Measurements from ENCODE around the gene OMP.
A peak's percentile ranks its signal among the peaks of the same experiment; 100 is the strongest.
"Not testable (repeated sequence)": the region's sequence is repeated elsewhere in the genome, so short reads cannot be mapped to it uniquely, and the experiment has no call there.

The OMP gene

DNA sequence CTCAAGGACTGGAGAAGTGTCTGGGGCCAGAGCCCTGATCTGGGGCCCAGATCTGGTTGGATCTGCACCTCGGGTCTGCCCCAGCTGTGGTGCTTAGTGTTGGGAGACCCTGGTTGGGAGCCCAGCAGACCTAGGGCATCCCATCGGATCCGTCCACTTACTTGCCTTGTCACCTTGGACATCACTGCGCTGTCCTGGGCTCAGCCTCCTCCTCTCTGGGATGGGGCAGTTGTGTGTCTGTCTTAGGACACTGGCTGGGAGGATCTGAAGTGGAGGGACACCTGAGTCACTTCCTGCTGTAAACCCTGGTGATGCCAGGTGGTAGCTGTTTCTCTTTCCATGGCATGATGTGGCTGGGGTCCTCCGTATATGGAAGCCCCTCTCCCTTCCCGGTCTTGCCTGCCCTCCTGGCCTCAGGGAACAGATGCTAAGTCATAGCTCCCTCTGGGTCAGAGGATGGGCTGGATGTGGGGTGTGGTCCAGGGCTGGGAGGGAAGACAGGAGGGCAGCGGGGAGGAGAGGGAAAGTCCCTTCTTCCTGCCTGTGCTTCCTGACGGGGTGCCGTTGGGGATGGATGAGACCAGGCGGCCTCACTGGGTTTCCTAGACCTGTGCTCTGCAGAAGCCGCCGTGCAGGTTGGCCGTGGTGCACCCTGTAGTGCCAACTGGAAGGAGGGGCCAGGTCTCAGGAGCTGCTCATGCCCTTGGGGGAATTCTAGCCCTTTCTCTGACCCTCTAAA lies 12.1 kb upstream of the OMP start:
- DNase-seq (ENCODE audit: low spot score in 2 of 2) (no peak), ATAC-seq (no peak)
- Mint-ChIP-seq H3K9me3 (no peaks in the 10 kb centered on the region), H3K27ac (no peak overlapping the region), H3K4me3 (no peak overlapping the region), H3K36me3 (no peaks in the 10 kb centered on the region), H3K4me1 (peaks cover 5% of the 10 kb centered on the region)

DNA sequence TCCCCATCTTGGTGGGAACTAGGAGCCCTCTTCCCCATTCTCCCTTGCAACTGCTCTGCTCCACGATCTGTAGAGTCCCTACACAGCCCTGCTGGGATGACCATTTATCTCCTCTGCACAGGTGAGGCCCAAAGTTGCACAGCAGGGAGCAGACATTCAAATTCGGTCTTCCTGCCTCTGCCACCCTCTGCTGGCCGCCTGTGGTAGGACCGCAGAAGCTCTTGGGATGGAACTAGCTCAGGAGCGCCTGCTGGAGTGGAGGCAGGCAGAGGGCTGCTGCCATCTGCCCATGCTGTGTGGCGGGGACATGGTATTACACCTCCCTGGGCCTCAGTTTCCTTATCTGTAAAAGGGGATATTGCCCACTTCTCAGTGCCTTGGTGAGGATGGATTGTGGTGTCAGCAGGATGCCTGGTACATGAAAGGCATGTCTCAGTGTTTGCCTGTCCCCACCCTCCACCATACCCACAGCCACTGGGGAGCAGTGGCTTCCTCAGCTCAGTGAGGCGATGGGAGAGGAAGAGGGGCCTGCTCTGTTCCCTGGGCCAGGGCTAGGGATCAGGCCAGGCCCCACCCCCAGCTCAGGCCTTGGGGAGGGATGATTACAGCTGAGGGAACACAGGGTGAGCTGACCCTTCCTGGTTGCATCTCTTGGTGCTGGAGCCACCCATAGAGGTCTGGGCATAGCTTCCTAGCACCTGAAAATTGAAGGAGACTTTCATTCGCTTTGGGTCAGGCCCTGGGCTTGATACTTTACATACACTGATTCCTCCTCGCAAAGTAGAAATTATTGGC lies 11.3 kb upstream of the OMP start:
- peak; percentile 73 to 87 for DNase-seq (ENCODE audit: low spot score in 2 of 2)
- peaks cover 5% of the 10 kb centered on the region for H3K4me1 Mint-ChIP-seq
- no peak overlapping the region for H3K27ac Mint-ChIP-seq
- no peaks in the 10 kb centered on the region for H3K36me3 Mint-ChIP-seq
- no peaks in the 10 kb centered on the region for H3K9me3 Mint-ChIP-seq
- no peak overlapping the region for H3K4me3 Mint-ChIP-seq
- peak; percentile 83 for ATAC-seq

DNA sequence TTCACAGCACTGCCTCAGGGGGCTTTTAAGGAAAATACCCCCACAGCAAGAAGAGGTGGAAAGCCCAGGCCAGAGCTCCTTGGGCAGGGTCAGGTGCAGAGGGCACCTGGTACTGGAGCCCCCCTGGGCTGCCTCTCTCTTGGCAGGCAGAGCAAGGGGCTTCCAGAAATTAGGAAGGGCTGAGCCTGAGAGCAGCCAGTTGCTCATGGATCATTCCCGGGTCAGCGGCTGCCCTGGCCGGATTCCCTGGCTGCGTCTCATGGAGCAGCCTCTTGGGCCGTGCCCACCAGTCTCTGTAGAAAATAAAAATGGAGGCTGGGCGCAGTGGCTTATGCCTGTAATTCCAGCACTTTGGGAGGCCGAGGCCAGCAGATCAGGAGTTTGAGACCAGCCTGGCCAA lies 10.3 kb upstream of the OMP start:
- Mint-ChIP-seq H3K9me3 (no peaks in the 10 kb centered on the region), H3K27ac (no peak overlapping the region), H3K4me1 (peaks cover 5% of the 10 kb centered on the region), H3K36me3 (no peaks in the 10 kb centered on the region), H3K4me3 (no peak overlapping the region)
- no peak for DNase-seq (ENCODE audit: low spot score in 2 of 2)
- no peak for ATAC-seq

DNA sequence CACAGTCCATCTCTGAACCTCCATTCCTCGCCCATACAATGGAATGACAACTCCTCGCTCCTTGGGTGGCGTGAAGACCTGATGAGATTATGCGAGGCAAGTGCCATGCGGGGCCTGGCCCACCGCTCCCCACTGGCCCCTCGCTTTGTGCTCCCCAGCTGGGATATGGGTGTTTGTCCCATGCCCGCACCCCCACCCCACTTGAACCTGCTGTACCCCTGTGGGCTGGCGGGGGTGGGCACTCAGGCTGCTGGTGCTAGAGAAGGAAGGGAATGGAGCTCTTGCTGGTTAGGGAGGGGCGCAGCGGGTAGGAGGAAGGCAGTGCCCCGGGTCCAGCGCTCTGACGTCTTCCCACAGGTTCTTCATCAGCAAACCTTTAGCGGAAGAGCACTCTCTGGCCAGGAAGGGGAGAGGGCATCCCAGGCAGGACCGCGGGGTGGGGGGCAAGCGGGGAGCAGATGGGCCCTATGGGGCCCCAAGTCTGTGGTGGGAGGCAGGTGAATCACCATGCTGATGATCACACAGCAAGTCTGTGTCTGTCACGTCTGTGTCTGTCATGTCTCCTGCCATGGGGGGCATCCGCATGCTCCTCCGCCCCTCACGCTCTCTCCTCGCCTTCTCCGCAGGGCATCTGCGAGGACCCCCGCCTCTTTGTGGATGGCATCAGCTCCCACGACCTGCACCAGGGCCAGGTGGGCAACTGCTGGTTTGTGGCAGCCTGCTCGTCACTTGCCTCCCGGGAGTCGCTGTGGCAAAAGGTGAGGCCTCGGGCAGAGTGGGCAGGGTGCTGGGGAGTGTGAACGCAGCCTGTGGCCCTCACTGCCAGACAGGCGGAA lies 9.4 kb upstream of the OMP start:
- no peak for ATAC-seq
- Mint-ChIP-seq H3K27ac (no peak overlapping the region), H3K9me3 (no peaks in the 10 kb centered on the region), H3K36me3 (no peaks in the 10 kb centered on the region), H3K4me1 (peaks cover 5% of the 10 kb centered on the region), H3K4me3 (no peak overlapping the region)
- no peak for DNase-seq (ENCODE audit: low spot score in 2 of 2)

DNA sequence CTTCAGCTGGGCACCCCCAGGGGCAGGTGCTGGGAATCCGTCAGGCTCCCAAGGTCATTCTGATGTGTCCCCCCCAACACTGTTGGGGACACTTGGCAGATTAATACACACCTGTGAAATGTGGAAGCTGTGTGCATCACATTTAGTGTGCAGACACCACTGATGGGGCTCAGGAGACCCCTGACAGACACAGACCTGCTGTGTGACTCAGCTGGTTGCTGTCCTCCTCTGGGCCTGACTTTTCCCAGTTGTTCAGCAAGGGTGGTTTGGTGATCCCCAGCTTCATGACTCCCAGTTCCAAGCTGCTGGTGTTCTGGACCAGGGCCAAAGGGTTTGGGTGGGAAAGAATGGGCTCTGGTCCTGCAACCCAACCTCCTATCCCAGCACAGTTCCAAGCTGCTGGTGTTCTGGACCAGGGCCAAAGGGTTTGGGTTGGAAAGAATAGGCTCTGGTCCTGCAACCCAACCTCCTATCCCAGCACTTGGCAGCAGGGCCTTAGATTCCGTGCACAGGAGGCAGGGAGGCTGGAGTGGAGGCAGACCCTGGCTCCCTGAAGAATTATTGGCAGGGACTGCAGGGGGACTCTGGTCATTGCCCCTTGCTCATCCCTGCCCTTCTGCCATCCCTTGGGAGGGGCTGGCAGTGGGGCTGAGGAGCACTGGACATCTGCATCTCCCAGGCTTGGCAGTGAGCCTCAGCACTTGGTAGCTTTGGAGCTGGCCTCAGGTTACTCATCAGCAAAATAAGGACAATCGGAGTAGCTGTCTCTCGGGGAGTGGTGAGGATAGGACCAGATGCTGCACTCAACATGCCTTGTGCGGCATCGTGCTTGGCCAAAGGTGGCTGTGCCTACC lies 8.4 kb upstream of the OMP start:
- Mint-ChIP-seq H3K4me1 (peaks cover 5% of the 10 kb centered on the region), H3K4me3 (no peak overlapping the region), H3K9me3 (no peaks in the 10 kb centered on the region), H3K36me3 (no peaks in the 10 kb centered on the region), H3K27ac (no peak overlapping the region)
- DNase-seq (ENCODE audit: low spot score in 2 of 2) (no peak), ATAC-seq (no peak)

DNA sequence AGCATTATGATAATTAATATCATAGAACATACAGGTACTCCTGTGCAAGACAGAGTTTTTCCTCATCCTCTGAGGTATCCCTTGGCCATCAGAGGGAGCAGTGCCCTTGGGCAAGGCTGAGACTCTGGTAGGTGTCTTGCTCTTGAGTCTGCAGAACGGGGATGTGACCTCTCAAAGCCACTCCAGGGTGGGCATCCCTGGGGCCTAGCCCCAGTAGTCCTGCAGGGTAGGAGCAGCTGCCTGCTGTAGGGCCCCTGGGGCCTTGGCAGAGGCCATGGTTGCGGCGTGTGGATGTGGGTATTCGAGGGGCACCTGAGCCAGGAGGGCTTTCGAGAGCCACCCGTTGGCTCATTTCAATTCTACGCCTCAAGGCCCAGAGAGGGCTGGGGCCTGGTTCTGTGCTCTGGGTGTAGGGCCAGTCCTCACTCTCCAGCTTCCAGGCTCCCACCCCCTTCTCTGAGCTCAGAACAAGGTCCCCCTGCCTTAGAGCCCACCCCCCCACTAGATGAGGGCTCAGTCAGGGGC lies 7.7 kb upstream of the OMP start:
- Mint-ChIP-seq H3K4me3 (no peak overlapping the region), H3K4me1 (peaks cover 5% of the 10 kb centered on the region), H3K9me3 (no peaks in the 10 kb centered on the region), H3K27ac (no peak overlapping the region), H3K36me3 (no peaks in the 10 kb centered on the region)
- DNase-seq (ENCODE audit: low spot score in 2 of 2) (no peak), ATAC-seq (no peak)

DNA sequence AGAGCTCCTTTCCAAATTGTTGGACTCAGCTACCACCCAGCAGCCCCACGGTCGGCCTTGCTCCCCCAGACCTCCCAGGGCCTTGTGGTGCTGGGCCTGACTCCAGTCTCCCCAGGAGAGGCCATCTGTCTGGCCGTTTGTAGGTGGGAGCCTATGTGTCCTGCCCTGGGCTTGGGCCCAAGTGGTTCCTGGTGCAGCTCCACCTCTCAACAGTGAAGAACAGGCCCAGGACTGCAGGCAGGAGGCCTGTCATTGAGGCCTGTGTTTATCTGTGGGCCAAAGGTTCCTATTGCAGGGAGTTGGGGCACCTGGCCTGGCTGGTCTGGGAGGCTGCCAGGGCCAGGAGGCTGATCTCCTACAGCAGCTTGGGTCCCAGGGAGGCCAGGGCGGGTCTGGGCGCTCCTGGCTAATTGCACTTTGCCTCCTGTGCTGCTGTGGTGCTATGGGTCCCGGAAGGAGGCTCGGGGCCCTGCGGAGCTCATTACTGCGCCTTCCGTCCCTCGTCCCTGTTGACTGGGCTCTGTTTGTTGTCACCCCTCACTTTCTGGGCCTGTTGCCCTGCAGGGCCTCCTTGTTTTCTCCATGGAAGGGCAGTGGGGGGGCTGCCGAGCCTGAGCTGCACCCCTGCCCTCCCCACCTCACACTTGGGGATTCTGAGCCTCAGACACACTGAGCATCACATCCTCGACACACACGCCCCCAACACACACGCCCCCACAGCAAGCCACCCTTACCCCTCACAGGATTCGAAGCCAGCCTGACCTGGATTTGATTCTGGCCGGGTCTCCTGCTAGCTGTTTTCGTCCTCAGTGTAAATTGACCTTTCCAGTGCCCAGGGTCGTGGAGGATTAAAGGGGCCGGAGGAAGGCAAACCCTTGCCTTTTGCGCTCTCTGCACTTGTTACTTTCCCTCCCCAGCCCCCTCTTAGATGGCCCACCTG lies 6.8 kb upstream of the OMP start:
- Mint-ChIP-seq H3K36me3 (no peaks in the 10 kb centered on the region), H3K27ac (no peak overlapping the region), H3K4me3 (no peak overlapping the region), H3K9me3 (no peaks in the 10 kb centered on the region), H3K4me1 (peaks cover 5% of the 10 kb centered on the region)
- no peak for ATAC-seq
- no peak for DNase-seq (ENCODE audit: low spot score in 2 of 2)

DNA sequence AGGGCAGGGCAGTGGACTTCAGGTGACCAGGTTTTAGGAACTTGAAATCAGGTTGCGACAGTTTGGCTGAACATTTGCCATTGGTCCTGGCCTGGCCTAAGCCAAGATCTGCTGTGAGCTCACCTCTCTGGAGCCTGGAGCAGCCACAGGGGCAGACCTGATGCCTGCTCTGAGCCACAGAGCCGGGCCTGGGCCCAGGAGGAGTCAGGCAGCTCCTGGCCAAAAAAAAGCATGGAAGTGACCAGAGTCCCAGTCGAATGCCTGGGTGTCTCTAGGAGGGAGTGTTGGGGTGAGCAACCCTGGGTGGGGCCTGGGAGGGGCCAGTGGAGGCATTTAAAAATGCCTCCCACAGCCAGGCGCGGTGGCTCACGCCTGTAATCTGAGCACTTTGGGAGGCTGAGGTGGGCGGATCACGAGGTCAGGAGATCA lies 6.0 kb upstream of the OMP start:
- Mint-ChIP-seq H3K4me3 (no peak overlapping the region), H3K36me3 (no peaks in the 10 kb centered on the region), H3K9me3 (no peaks in the 10 kb centered on the region), H3K4me1 (no peaks in the 10 kb centered on the region), H3K27ac (no peak overlapping the region)
- DNase-seq (ENCODE audit: low spot score in 2 of 2), result no peak
- ATAC-seq, result no peak

DNA sequence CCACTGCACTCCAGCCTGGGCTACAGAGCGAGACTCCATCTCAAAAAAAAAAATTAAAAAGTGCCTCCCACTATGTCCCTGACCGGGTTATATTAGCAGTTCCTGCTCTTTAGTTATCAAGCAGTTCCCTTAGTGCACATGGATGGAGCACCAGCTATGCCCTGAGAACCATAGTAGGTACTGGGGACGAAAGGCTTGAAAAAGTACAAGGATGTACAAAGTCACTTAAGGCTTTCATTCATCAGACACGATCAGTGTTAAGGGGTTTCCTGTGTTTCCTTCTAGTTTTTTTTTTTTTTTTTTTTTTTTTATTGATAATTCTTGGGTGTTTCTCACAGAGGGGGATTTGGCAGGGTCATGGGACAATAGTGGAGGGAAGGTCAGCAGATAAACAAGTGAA lies 5.5 kb upstream of the OMP start:
- not testable (repeated sequence) for H3K27ac Mint-ChIP-seq; DNase-seq (ENCODE audit: low spot score in 2 of 2); ATAC-seq; H3K9me3 Mint-ChIP-seq; H3K4me3 Mint-ChIP-seq; H3K36me3 Mint-ChIP-seq; H3K4me1 Mint-ChIP-seq

DNA sequence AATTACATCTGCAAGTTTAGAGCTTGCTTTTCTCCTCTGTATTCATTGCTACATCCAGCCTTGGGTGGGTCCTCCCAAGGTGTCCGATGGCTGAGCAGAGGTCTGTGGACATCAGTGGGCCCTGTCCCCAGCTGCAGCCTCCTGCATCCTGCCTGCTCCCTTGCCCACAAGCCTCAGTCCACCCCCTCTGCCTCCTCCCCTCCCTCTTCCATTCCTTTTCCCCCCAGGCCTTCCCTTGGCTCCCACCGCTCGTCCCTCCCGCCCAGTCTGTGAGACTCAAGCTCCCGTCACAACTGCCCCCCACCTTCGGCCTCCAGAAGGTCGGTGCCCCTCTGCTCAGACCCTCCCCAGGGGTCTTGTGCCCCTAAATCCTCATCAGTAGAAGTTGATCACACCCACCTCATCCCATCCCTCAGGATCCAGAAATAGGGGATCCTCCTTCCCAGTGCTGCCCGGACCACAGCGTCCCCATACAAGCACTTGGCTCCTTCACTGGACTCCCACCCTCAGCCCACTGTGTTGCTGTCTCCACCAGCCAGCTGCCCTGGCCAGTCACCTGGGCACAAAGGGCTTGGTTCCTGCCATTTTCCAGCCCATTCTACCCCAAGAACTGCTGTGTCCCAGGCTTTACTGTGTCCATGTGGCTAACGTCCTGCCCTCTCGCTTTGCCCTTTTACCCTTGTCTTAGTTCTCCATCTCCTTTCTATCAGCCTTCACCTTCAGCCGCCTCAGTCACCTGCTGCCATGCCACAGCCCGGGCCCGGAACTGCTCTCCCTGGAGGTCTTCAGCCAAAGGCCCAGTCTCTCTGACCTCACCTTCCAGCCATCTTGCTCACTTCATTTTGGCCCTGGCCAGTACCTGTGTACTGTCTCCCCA lies 2.2 kb upstream of the OMP start:
- Mint-ChIP-seq H3K9me3 (no peaks in the 10 kb centered on the region), H3K27ac (no peak overlapping the region), H3K36me3 (no peaks in the 10 kb centered on the region), H3K4me1 (no peaks in the 10 kb centered on the region), H3K4me3 (no peak overlapping the region)
- no peak for DNase-seq (ENCODE audit: low spot score in 2 of 2)
- ATAC-seq, result no peak

DNA sequence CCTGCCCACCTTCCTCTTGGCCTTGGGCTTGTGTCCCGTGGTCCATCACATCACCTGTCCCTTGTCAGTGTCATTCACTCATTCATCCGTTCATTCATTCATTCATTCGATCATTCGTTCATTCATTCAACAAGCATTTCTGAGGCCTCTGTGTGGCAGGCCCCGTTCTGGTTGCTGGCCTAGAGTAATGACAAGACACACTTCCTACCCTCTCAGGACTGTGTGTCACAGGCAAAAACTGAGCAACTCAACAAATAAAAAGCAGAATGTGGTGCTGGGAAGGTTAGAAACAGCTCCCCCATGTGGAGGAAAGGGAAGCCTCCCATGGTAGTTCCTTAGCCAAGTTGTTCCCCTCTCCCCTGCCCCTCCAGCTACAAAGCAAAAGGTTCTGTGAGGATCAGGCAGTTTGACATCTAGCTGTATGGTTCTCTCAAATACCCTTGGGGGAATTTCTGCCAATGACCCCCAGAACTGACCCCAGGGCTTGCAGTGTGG lies 1.6 kb upstream of the OMP start:
- H3K4me1 Mint-ChIP-seq, result no peaks in the 10 kb centered on the region
- no peak overlapping the region for H3K27ac Mint-ChIP-seq
- DNase-seq (ENCODE audit: low spot score in 2 of 2) (no peak), ATAC-seq (peak; percentile 40)
- H3K4me3 Mint-ChIP-seq, result no peak overlapping the region
- H3K9me3 Mint-ChIP-seq, result no peaks in the 10 kb centered on the region
- H3K36me3 Mint-ChIP-seq, result no peaks in the 10 kb centered on the region

DNA sequence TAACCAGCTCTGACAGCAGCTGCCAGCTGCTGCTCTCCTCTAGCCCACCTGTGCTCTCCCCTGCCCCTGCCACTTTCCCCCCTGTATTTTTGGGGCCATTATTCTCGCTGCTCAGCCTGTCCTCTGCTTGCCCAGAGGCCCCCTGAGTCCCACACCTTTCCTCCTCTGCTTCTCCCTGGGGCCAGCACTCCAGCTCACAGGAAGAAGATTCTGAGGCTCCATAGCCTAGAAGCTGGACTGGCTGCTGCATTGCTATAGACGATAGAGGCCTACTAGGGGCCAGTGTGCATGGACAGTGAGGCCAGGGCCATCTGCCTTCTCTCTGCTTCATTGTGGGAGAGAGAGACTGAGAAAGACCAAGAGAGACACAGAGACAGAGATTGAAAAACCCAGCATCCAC lies 679 bp downstream of the OMP start:
- no peak overlapping the region for H3K4me3 Mint-ChIP-seq
- no peaks in the 10 kb centered on the region for H3K4me1 Mint-ChIP-seq
- no peak overlapping the region for H3K27ac Mint-ChIP-seq
- H3K36me3 Mint-ChIP-seq, result no peaks in the 10 kb centered on the region
- ATAC-seq (no peak), DNase-seq (ENCODE audit: low spot score in 2 of 2) (no peak)
- H3K9me3 Mint-ChIP-seq, result no peaks in the 10 kb centered on the region

DNA sequence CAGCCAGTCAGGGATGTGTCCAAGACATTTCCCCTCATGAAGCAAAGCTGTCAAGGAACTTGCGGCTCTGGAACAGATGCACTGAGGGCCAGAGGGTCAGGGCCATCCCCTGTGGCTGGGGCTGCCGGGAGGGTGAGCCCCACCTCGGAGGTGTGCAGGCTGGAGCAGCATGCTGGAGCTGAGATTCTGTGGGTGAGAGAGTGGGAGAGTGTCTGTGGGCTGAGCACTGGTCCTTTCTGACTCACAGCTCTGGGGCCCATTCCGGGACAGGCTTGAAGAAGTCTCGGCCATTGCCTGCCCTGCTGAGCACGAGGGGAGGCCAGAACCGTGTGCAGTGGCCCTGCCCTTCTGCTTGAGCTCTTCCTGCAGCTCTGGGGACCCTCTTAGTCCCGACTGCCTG lies 2.1 kb downstream of the OMP start:
- no peak for DNase-seq (ENCODE audit: low spot score in 2 of 2)
- Mint-ChIP-seq H3K9me3 (no peaks in the 10 kb centered on the region), H3K36me3 (no peaks in the 10 kb centered on the region), H3K4me1 (no peaks in the 10 kb centered on the region), H3K27ac (no peak overlapping the region), H3K4me3 (no peak overlapping the region)
- peak; percentile 27 for ATAC-seq

Measured in stimulated activated effector memory CD8-positive, alpha-beta T cell treated with anti-CD3 and anti-CD28 coated beads, Interleukin-12 subunit alpha, Interleukin-12 subunit beta, amount 100 ng/mL, for 72 hours (primary cell).